Central memory CD8-positive, alpha-beta T cell (primary cell): ENCODE data around the gene MAPRE2.
A peak's percentile ranks its signal among the peaks of the same experiment; 100 is the strongest.
"Not testable (repeated sequence)": the region's sequence is repeated elsewhere in the genome, so short reads cannot be mapped to it uniquely, and the experiment has no call there.

ENCODE experiments used
- ATAC-seq: fragments of 150-1000 bp; cut with Tn5 transposase; replicated peaks from 2 replicates; pipeline ENCODE4 v1.10.0; 2022; ENCODE audit warnings: mild to moderate bottlenecking, moderate FRiP score, moderate number of reproducible peaks; ENCODE audit not compliant: poor library complexity, severe bottlenecking; ENCODE audit errors: extremely low read depth
- DNase-seq, 2 donors: peaks; one replicate each; pipeline ENCODE4 v3.0.0; 2021; ENCODE audit warnings: low spot score in 2 of 2
- H3K27ac Mint-ChIP-seq: one replicate; pipeline ENCODE4 v1.8.0; 2022; ENCODE audit warnings: low read depth, mild to moderate bottlenecking, moderate library complexity, mixed read lengths
- H3K27me3 Mint-ChIP-seq: one replicate; pipeline ENCODE4 v1.8.0; 2022; ENCODE audit warnings: mixed read lengths
- H3K36me3 Mint-ChIP-seq: one replicate; pipeline ENCODE4 v1.8.0; 2022; ENCODE audit warnings: mild to moderate bottlenecking, moderate library complexity, mixed read lengths; ENCODE audit not compliant: insufficient read depth
- H3K4me1 Mint-ChIP-seq: one replicate; pipeline ENCODE4 v1.8.0; 2022; ENCODE audit warnings: mixed read lengths
- H3K4me3 Mint-ChIP-seq: one replicate; pipeline ENCODE4 v1.8.0; 2022; ENCODE audit warnings: mild to moderate bottlenecking, moderate library complexity, mixed read lengths
- H3K9me3 Mint-ChIP-seq: one replicate; pipeline ENCODE4 v1.8.0; 2022; ENCODE audit warnings: mixed read lengths

The MAPRE2 gene

GRCh38 chr18:35141567-35142274 lies 100.5 kb downstream of the MAPRE2 start:
- peaks cover 12% of the 10 kb centered on the region for H3K36me3 Mint-ChIP-seq
- DNase-seq (no peak), ATAC-seq (no peak)
- H3K27me3 Mint-ChIP-seq, result no peaks in the 10 kb centered on the region
- no peak overlapping the region for H3K4me3 Mint-ChIP-seq
- H3K27ac Mint-ChIP-seq, result no peak overlapping the region
- H3K4me1 Mint-ChIP-seq, result no peaks in the 10 kb centered on the region
- no peaks in the 10 kb centered on the region for H3K9me3 Mint-ChIP-seq

GRCh38 chr18:35142275-35142615 lies 101.0 kb downstream of the MAPRE2 start:
- no peak overlapping the region for H3K4me3 Mint-ChIP-seq
- H3K27me3 Mint-ChIP-seq, result no peaks in the 10 kb centered on the region
- no peaks in the 10 kb centered on the region for H3K9me3 Mint-ChIP-seq
- ATAC-seq, result no peak
- DNase-seq, result no peak
- H3K27ac Mint-ChIP-seq, result no peak overlapping the region
- no peaks in the 10 kb centered on the region for H3K4me1 Mint-ChIP-seq
- peaks cover 11% of the 10 kb centered on the region for H3K36me3 Mint-ChIP-seq

GRCh38 chr18:35143622-35144596 lies 102.7 kb downstream of the MAPRE2 start:
- ATAC-seq (no peak), DNase-seq (peak in 1 of 2 donors; percentile 25)
- peak overlapping the region; percentile 38 for H3K27ac Mint-ChIP-seq
- H3K4me3 Mint-ChIP-seq, result no peak overlapping the region
- H3K36me3 Mint-ChIP-seq, result peaks cover 7% of the 10 kb centered on the region
- H3K27me3 Mint-ChIP-seq, result no peaks in the 10 kb centered on the region
- H3K4me1 Mint-ChIP-seq, result peaks cover 1% of the 10 kb centered on the region
- peaks cover 5% of the 10 kb centered on the region for H3K9me3 Mint-ChIP-seq

- ATAC-seq (no peak), DNase-seq (no peak)
- Mint-ChIP-seq H3K27me3 (no peaks in the 10 kb centered on the region), H3K4me1 (peaks cover 6% of the 10 kb centered on the region), H3K9me3 (peaks cover 10% of the 10 kb centered on the region), H3K4me3 (no peak overlapping the region), H3K36me3 (peaks cover 7% of the 10 kb centered on the region), H3K27ac (peak overlapping the region; percentile 38)
Observed at GRCh38 chr18:35144698-35145097, 103.5 kb downstream of the MAPRE2 start.

DNA sequence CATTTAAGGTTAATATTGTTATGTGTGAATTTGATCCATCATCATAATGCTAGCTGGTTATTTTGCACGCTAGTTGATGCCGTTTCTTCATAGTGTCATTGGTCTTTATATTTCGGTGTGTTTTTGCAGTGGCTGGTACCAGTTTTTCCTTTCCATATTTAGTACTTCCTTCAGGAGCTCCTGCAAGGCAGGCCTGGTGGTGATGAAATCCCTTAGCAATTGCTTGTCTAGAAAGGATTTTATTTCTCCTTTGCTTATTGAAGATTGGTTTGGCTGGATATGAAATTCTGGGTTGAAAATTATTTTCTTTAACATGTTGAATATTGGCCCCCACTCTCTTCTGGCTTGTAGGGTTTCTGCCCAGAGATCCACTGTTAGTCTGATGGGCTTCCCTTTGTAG lies 109.0 kb downstream of the MAPRE2 start:
- DNase-seq, H3K27ac Mint-ChIP-seq, H3K4me3 Mint-ChIP-seq, H3K27me3 Mint-ChIP-seq, ATAC-seq, H3K9me3 Mint-ChIP-seq, H3K36me3 Mint-ChIP-seq: not testable (repeated sequence)
- peaks cover 22% of the 10 kb centered on the region for H3K4me1 Mint-ChIP-seq

DNA sequence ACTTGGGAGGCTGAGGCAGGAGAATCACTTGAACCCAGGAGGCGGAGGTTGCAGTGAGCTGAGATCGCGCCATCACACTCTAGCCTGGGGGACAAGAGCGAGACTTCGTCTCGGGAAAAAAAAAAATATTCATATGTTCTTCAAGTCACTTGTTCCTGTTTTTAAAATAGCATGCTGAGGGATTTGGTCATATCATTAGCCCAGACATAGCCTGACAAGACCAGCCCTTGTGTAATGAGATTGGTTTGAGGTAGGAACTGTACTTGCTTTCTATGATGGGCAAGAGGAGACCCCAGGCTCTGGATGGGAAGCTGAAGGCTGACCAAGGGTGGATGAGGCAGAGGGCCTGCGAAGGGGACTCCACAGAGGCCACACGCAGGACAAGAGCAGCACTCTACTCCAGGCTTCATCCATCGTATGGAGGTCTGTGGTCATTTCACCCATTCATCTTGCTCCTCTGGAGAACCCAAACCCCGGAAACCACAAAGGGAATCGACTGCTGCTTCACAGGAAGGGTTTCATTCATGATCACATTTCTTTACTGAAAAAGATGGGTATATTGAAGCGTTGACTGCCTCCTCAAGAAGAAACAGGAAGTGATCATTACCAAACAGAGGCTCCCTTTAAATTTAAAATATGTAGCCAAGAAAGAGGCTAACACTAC lies 112.5 kb downstream of the MAPRE2 start:
- H3K4me1 Mint-ChIP-seq, result peaks cover 40% of the 10 kb centered on the region
- peaks cover 6% of the 10 kb centered on the region for H3K9me3 Mint-ChIP-seq
- no peak overlapping the region for H3K4me3 Mint-ChIP-seq
- no peak for DNase-seq
- peak overlapping the region; percentile 20 for H3K27ac Mint-ChIP-seq
- peaks cover 3% of the 10 kb centered on the region for H3K36me3 Mint-ChIP-seq
- no peaks in the 10 kb centered on the region for H3K27me3 Mint-ChIP-seq
- no peak for ATAC-seq

GRCh38 chr18:35155398-35156117 lies 114.3 kb downstream of the MAPRE2 start:
- Mint-ChIP-seq H3K9me3 (no peaks in the 10 kb centered on the region), H3K36me3 (peaks cover 3% of the 10 kb centered on the region), H3K4me1 (peaks cover 46% of the 10 kb centered on the region), H3K4me3 (no peak overlapping the region), H3K27me3 (no peaks in the 10 kb centered on the region), H3K27ac (no peak overlapping the region)
- ATAC-seq, result no peak
- DNase-seq, result no peak

DNA sequence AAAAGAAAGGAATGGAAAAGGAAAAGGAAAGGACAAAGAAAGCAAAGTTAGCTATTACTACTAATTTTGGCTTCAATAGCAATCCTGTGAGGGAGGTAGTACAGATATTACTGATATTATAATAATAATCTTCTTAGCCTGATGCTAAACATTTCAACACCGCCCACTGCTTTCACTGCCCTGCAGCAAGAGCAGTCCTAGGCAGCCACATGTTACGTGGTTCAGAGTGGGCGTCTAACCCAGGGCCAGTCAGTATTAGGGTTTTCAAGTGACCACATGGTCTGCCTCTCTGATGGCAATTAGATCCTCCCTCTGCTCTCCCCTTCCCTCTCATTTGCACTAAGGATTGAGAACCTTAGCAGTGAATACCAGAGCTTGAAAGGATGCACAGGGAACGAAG lies 116.0 kb downstream of the MAPRE2 start:
- Mint-ChIP-seq H3K4me3 (no peak overlapping the region), H3K27me3 (no peaks in the 10 kb centered on the region), H3K27ac (no peak overlapping the region), H3K4me1 (peaks cover 46% of the 10 kb centered on the region), H3K9me3 (no peaks in the 10 kb centered on the region), H3K36me3 (peaks cover 3% of the 10 kb centered on the region)
- ATAC-seq (no peak), DNase-seq (no peak)

- no peak overlapping the region for H3K27ac Mint-ChIP-seq
- no peaks in the 10 kb centered on the region for H3K9me3 Mint-ChIP-seq
- H3K27me3 Mint-ChIP-seq, result peaks cover 3% of the 10 kb centered on the region
- H3K4me1 Mint-ChIP-seq, result peaks cover 42% of the 10 kb centered on the region
- H3K36me3 Mint-ChIP-seq, result peaks cover 3% of the 10 kb centered on the region
- DNase-seq, result no peak
- H3K4me3 Mint-ChIP-seq, result no peak overlapping the region
- peak; percentile 73 for ATAC-seq
Observed at GRCh38 chr18:35158728-35159450, 117.7 kb downstream of the MAPRE2 start.

GRCh38 chr18:35159782-35160181 lies 118.6 kb downstream of the MAPRE2 start:
- ATAC-seq (no peak), DNase-seq (no peak)
- H3K36me3 Mint-ChIP-seq, result no peaks in the 10 kb centered on the region
- H3K27ac Mint-ChIP-seq, result no peak overlapping the region
- peaks cover 12% of the 10 kb centered on the region for H3K27me3 Mint-ChIP-seq
- no peaks in the 10 kb centered on the region for H3K9me3 Mint-ChIP-seq
- peaks cover 33% of the 10 kb centered on the region for H3K4me1 Mint-ChIP-seq
- H3K4me3 Mint-ChIP-seq, result no peak overlapping the region

DNA sequence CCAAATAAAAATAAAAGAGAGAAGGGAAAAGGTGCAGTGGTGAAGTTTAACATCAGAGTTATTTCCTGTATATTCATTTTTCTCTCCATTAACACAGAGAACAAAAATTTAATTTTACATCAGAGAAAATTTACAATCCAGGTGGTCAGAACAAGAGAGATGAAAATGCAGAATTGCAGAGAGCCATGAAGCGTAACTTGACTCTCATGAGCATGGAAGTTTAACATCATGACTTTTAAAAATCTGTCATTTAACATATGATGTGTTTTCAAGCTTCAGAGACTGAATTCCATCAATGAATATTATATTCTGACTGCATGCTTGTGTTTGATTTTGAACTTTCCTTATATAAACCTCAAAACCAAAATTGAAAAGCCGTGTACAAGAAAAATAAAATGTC lies 120.3 kb downstream of the MAPRE2 start:
- Mint-ChIP-seq H3K36me3 (no peaks in the 10 kb centered on the region), H3K4me1 (peaks cover 25% of the 10 kb centered on the region)
- ATAC-seq, result no peak

GRCh38 chr18:35161934-35162333 lies 120.7 kb downstream of the MAPRE2 start:
- Mint-ChIP-seq H3K4me1 (peaks cover 25% of the 10 kb centered on the region), H3K9me3 (no peaks in the 10 kb centered on the region), H3K27me3 (peaks cover 16% of the 10 kb centered on the region), H3K36me3 (peaks cover 1% of the 10 kb centered on the region), H3K27ac (no peak overlapping the region), H3K4me3 (no peak overlapping the region)
- ATAC-seq, result no peak
- no peak for DNase-seq

More for the DNA sequence above, 120.3 kb downstream of the MAPRE2 start:
- no peak for DNase-seq
- Mint-ChIP-seq H3K27me3 (peaks cover 16% of the 10 kb centered on the region), H3K9me3 (no peaks in the 10 kb centered on the region), H3K27ac (no peak overlapping the region), H3K4me3 (no peak overlapping the region)
